NOMO-1 (cell line): ENCODE data around the gene MED22.
"Not testable (repeated sequence)": the region's sequence is repeated elsewhere in the genome, so short reads cannot be mapped to it uniquely, and the experiment has no call there.

Source experiments
- DNase-seq, 2 experiments: peaks; one replicate each; lab custom pipeline; 2025; ENCODE audit not compliant: unreplicated experiment in 2 of 2; lab: John Stamatoyannopoulos, UW

MED22 gene

DNA sequence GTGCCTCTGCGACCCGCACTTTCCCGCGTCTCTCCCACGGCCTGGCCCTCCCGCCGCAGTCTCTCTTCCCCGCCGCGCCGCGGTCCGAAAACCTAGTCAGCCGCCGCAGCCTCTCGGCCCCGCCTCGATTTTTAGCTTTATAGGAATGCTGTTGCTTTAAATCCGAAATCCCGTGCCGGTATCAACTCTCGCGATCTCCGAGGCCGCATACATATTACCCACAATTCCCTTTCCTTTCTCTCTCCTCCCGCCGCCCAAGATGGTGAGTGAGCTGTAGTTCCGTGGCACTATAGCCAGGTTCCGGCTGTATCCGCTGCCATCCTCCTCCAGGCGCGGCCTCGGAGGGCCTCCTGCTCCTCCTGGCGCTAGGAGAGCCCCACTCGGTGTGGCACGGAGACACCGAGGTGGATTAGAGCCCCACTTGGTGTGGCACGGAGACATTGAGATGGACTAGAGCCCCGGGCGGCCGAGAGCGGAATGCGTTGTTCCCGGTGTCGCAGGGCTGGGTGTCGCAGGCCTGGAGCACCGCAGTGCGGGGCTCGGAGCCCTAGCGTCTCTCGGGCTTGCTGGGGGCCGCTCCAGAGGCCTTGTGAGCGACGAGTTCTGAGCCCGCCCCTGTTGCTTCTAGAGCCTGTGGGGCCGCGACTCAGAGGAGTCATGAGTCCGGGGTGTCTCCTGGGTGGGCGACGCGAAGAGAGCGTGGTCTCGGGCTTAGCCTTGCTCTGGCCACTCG, at the start of gene MED22, which contains the start of gene RPL7A:
Gene MED22 (minus strand): TSS at position 147 of the 733 bp plus-strand sequence. CDS start 1,469 bp downstream, outside the sequence.
Gene RPL7A (plus strand): TSS at position 234 of the 733 bp plus-strand sequence. CDS start 26 bp downstream, at position 260.
- peak; percentile 92 to 94 for DNase-seq

DNA sequence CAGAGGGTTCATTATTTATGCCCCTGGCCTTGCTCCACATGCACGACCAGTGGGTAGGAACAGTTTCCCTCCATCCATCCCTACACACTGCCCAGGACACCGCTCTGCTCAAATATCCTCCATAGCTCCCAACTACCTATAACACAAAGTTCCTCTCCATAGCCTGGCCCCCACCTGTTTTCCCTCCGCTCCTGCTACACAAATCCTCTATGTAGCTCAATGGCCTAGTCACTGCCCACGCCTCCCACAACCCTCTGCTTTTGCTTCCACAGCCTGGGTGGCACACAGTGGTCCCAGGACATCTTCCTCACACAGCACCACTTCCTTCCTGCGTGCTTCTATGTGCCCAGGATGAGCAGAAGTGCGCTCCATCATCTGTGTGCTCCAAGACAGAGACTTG, 49.4 kb upstream of the MED22 start:
- no peak for DNase-seq

DNA sequence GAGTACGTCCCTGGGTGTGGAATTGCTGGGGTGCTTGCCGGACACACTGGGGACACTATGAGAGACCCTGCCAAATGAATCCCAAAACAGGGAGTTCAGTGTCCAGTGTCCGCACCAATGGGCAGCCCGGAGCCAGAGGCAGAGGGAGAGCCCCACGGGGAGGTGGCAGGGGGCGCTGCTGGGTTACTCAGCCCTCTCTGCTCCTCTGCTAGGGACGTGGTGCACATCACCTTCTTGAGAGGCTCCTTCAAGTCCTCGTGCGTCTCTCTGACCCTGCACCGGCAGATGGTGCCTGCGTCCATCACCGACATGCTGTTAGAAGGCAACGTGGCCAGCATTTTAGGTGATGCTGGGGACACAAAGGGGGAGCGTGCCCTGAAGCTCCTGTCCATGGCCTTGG, 49.0 kb upstream of the MED22 start:
- DNase-seq = no peak

DNA sequence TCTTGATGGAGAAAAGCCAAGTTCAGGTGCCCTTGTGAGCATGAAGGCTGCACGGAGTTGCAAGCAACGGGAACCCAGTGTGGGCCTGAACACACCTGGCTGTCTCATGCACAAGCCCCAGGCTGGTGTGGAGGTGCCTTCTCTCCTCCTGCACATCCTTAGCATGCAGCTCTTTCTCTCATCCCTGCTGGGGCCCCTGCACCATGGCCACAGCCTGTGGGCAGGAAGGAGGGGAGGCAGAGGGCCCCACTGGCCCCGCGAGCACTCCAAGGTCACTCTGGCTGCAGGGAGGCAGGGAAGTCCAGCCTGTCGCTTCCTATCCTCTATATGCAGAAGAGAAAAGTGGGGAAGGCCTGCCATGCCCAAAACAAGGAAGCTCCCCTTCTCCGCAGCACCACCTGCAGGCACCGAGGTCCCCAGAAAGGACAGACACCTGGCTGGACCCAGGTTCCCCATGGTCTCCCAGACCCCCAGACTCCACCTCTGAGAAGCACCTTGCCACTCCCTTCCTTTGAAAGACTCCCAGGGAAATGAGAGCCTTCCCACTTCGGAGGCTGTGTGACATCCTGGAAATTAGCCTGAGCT, 46.8 kb upstream of the MED22 start:
- DNase-seq = no peak

DNA sequence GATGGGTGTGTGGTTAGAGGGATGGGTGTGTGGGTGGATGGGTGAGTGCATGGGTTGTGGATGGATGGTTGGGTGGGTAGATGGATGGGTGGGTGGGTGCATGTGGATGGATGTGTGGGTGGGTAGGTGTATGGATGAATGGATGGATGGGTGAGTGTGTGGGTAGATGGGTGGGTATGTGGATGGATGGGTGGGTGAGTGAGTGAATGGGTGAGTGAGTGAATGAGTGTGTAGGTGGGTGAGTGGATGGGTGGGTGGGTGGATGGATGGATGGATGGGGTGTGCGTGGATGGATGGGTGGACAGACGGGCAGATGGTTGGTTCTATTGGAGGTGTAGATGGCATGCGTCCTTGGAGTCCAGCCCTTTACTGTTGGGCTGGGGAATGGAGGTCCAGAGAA, 45.5 kb upstream of the MED22 start:
- DNase-seq = no peak

DNA sequence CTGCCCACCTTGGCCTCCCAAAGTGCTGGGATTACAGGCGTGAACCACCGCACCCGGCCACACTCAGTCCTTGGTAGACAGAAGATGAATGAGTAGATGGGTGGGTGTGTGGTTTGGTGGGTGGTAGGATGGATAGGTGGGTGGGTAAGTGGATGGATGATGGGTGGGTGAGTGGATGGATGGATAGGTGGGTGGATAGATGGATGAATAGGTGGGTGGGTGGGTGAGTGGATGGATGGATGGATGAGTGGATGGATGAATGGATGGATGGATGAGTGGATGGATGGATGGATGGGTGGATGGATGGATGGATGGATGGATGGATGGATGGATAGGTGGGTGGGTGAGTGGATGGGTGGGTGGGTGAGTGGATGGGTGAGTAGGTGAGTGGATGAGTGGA, 44.4 kb upstream of the MED22 start:
- DNase-seq = not testable (repeated sequence)

DNA sequence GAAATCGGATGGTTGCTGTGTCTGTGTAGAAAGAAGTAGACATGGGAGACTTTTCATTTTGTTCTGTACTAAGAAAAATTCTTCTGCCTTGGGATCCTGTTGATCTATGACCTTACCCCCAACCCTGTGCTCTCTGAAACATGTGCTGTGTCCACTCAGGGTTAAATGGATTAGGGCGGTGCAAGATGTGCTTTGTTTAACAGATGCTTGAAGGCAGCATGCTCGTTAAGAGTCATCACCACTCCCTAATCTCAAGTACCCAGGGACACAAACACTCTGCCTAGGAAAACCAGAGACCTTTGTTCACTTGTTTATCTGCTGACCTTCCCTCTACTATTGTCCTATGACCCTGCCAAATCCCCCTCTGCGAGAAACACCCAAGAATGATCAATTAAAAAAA, 43.5 kb upstream of the MED22 start:
- DNase-seq = not testable (repeated sequence)

DNA sequence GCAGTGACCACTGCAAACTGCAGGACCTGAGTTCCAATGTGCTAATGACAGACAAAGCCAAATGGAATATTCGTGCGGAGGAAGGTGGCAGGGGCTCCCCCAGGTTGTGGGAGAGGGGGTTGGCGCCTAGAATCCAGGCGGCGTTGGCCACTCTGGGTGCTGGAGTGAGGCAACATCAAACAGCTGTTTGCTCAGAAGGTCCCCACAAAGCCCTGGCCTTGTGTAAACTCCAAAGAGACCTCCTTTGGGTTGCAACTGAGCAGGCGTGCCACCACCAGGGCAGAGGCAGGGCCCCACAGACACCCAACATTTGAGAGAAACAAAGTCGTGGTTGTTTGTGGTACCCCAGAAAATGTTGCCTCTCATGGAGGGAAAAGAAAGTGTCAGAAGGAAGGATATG, 42.8 kb upstream of the MED22 start:
- no peak for DNase-seq

DNA sequence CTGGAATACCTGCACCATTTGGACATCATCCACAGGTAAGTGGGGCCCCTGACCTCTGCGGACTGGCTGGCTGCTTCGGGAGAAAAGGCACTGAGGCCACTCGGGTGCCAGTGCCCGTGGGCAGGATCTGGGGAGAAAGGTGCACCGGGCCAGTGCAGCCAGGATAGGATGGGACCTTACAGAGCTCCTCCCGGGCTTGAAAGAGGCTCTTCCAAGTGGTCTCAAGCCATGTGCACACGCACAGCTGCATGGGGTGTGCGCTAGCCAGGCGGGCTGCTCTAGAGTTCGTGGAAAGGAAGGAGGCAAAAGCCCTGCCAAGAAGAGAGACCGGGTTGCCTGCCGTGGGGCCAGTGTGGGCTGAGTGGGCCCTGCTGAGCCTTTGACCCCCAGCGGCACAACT, 41.6 kb upstream of the MED22 start:
- DNase-seq = no peak

DNA sequence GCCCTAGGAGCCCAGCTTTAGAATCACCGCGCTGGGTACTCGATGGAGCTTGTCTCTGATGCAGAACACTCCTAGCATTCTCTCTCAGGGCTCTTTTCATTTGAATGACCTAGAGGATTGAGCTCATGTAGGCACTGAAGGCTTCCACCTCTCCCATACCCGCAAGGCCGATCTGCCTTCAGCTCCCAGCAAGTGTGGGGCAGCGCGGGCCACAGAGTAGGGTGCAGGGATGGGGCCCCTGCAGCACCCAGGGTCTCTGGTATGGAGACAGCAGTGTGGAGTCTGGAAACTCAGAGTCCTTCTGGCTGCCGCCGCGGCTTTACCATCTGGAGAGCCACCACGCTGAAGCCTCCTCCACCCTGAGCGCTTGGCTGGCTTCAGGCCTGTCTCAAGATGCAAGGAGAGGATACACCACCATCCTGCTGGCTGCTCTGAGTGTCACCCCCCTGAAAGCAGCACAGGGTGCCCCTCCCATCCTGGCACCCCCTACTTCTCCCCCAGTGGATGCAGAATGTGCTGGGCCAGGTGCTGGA, 41.2 kb upstream of the MED22 start:
- DNase-seq = no peak

DNA sequence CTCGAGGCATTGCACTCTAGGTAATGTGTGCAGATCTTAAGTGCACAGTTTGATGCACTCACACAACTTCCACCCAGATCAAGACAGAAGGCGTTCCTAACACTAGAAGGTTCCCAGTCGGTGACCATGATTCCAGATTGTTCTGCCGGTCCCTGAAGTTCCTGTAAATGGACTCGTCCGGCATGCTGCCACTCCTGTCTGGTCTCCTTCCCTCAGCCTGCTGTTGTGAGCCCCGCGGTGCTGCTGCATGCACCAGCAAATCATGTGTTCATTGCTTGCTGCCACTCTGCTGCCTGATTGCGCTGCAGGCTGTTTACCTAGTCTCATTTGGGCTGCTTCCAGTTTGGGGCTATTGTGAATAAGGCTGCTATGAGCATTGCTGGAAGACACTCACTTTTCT, 39.7 kb upstream of the MED22 start:
- DNase-seq = no peak

DNA sequence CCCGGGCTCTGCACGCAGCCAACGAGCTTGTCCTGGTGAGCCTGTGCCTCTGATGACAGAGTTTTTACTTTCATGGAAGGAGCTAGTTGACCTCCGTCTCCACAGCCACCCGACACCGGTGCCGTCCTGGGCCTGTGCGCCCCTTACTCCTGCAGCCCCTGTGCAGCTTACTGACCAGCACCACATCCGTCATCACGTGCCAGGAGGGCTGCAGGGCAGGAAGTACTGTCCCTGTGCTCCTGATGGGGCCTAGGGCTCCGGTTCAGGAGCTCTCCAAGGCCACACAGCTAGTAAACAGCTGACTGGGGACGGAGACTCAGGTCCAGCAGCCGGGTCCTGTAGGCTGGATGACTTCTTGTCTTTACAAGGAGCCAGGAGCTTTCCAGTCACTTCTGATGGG, 38.4 kb upstream of the MED22 start:
- DNase-seq = no peak

DNA sequence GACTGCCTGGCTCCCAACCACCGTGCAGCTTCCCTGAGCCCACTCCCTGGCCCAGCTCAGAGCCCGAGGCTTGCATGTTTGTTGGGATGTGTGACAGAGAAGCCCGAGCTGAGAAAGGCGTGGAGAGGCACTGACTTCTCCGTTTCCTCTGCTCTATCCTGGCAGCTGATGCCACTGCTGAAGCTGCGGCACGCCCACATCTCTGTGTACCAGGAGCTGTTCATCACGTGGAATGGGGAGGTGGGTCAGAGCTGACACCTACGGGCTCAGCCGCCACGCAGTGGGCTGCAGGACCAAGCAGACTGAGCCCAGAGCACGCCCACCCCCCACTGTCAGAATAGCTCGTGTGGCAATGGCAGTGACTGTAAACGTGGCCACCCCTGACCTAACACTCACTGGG, 37.5 kb upstream of the MED22 start:
- DNase-seq = no peak

DNA sequence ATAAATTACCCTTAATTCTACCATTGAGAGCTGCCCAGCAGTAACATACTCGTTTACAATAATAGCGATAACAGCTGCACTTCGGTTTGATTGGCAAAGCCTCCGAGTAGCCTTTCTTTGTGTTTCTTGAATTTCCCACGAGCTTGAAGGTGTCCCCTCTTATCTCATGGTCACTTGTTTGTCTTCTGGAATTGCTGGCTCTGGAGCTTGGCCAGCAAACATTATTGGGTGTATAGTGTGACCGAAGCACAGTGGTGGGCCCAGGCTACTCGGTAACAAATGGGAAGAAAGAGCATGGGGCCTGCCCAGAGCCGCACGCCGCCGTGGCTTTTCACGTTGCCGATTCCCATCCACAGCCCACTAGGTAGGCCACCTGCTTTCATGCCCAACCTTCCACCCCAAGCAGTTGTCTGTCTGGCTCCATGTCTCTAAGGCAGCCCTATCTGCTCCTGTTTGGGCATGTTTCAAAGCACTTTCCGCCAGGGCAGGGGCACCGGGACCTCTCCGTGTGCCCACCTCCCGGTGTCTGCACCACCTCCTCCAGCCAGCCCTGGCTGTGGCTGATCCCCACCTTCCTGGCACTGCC, 36.9 kb upstream of the MED22 start:
- no peak for DNase-seq

DNA sequence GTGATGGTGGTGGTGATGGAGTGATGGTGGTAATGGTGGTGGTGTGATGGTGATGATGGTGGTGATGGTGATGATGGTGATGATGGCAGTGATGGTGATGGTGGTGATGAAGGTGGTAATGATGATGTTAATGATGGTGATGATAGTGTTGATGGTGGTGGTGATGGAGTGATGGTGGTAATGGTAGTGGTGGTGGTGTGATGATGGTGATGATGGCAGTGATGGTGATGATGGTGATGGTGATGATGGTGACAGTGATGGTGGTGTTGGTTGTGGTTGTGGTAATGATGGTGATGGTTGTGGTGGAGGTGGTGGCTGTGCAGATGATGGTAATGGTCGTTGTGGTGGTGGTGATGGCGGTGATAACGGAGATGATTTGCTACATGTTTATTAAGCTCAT, 35.5 kb upstream of the MED22 start:
- DNase-seq = no peak

DNA sequence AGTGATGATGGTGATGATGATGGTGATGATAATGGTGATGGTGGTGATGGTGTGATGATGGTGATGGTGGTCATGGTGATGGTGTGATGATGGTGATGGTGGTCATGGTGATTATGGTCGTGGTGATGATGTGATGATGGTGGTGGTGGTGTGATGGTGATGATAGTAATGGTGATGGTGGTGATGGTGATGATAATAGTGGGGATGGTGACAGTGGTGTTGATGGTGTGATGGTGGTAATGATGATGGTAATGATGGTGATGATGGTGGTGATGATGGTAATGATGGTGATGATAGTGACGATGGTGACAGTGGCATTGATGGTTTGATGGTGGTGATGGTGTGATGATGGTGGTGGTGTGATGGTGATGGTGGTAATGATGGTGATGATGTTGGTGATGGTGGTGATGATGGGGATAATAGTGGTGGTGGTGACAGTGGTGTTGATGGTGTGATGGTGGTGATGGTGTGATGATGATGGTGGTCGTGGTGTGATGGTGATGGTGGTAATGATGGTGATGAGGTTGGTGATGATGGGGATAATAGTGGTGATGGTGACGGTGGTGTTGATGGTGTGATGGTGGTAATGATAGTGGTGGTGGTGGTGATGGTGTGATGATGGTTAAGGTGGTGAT, 34.7 kb upstream of the MED22 start:
- DNase-seq = no peak

DNA sequence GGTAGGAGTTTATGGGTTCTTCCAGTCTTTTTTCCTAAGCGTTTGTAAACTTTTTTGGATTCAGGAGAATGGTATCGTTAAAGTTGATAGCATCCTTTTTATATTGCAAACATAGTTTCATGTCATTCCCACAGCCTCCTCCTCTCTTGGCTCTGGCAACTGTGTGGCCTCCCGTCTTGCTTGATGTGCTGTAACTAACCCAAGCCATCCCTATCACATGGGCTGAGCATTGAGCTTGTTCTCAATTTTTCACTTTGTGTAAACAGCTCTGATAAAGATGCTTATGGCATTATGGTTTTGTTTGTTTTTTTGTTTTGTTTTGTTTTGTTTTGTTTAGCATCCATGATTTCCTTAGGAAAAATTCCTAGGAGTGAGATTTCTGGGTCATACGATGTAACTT, 32.8 kb upstream of the MED22 start:
- DNase-seq = no peak

DNA sequence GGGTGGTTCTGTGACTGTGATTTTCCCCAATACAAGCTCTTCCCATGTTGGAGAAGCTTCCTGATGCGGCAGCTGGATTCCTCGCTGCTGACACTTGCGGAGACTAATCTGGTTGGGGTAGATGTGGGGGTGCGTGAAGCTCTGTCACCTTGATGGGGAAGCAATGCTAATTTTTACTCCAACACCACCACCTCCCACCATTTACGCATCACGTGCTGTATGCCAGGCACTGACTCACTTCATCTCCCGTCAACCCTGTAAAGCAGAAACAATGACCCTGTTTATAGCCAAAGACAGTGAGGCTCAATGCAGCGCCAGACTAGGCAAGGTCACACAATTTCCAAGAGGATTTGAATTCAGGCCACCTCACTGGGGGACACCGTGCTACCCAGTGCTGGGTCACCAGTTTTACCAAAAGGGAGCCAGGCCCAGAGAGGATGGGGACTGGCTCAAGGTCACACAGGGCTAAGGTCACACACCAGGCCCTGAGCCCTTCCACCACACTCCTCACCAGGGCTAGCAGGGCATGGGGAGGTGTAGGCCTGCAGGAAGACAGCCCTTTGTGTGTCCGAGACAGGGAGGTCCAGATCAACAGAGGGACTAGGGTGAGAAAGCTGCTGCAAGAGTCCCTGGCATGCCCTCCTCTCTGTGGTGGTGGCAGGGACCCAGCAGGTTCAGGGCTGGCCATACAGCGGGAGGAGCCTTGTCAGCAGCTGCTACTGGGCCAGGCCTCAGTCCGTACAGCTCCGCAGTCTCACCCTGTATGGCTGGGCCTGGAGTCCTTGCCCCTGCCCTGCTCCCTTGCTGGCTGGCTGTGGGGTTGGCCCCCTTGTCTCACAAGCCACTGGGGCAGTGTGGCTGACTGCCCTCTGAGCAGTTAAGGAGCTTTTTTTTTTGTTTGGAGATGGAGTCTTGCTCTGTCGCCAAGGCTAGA, 31.5 kb upstream of the MED22 start:
- DNase-seq = no peak

DNA sequence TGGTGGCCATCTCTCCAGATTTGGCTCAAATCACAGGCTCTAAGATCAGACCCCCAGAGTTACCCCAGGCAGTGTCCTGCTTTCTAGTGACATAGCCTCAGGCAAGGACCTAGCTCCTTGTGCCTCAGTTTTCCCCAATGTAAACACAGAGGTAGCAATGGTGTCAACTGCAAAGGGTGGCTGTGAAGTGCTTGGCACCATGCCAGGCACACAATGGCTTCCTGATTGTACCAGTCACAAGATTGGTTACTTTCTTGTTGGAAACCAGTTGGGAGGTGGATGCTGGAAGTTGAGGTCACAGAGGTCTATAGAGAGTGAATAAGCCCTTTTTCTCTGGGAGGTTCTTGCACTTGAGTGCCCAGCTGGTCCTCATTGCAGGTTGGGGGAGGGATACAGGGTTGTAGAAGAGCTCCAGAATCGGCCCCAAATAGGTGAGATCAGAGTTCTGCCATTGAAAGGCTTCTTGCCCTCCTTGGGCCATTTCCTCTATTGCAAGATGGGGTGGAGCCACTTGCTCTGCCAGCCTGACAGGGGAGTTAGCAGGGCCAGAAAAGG, 30.6 kb upstream of the MED22 start:
- no peak for DNase-seq

DNA sequence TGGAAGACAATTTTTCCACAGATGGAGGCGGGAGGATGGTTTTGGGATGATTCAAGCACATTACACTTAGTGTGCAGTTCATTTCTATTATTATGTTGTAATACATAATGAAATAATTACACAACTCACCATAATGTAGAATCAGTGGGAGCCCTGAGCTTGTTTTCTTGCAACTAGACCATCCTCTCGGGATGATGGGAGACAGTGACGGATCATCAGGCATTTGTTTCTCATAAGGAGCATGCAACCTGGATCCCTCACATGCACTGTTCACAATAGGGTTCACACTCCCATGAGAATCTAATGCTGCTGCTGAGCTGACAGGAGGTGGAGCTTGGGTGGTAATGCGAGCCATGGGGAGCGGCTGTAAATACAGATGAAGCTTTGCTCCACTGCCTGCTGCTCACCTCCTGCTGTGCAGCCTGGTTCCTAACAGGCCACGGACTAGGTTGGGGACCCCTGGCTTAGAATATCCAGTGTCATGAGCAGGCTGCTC, 29.8 kb upstream of the MED22 start:
- no peak for DNase-seq
